Measurements from ENCODE around the gene PER1.

The PER1 gene

GRCh38 chr17:8151120-8151640 lies 1.0 kb downstream of the PER1 start:
- no peak for DNase-seq

GRCh38 chr17:8150194-8151119 lies 1.7 kb downstream of the PER1 start:
- DNase-seq, result no peak

- DNase-seq, result no peak
Measured at GRCh38 chr17:8149419-8150193, 2.6 kb downstream of the PER1 start.

GRCh38 chr17:8148560-8148959 lies 3.6 kb downstream of the PER1 start:
- DNase-seq, result no peak

GRCh38 chr17:8147805-8148404 lies 4.3 kb downstream of the PER1 start:
- DNase-seq, result no peak

- no peak for DNase-seq
Measured at GRCh38 chr17:8147141-8147804, 4.9 kb downstream of the PER1 start.

GRCh38 chr17:8146381-8147140 lies 5.6 kb downstream of the PER1 start:
- DNase-seq, result no peak

- DNase-seq, result no peak
Measured at GRCh38 chr17:8145811-8146210, 6.4 kb downstream of the PER1 start.

- no peak for DNase-seq
Measured at GRCh38 chr17:8144401-8145231, 7.6 kb downstream of the PER1 start.

- no peak for DNase-seq
Measured at GRCh38 chr17:8143581-8144400, 8.4 kb downstream of the PER1 start.

- no peak for DNase-seq
Measured at GRCh38 chr17:8142887-8143580, 9.2 kb downstream of the PER1 start.

- no peak for DNase-seq
Measured at GRCh38 chr17:8142158-8142886, 9.9 kb downstream of the PER1 start.

- no peak for DNase-seq
Measured at GRCh38 chr17:8141741-8142140, 10.5 kb downstream of the PER1 start.

GRCh38 chr17:8141045-8141444 lies 11.2 kb downstream of the PER1 start:
- no peak for DNase-seq

GRCh38 chr17:8140065-8141029 lies 11.9 kb downstream of the PER1 start:
- DNase-seq, result no peak

- peak; percentile 98 for DNase-seq
Measured at GRCh38 chr17:8138672-8139371, 13.4 kb downstream of the PER1 start.

- DNase-seq, result no peak
Measured at GRCh38 chr17:8138374-8138671, 13.9 kb downstream of the PER1 start.

All from NCI-H1436 (cell line).